Colonic mucosa (tissue), 4 donors: ENCODE results near the gene RALGPS1. TPM values are rescaled to one million over a fixed set of nuclear protein-coding genes. Genes with fewer than 3 reads are reported as not detected.

ENCODE experiments used
- DNase-seq: peaks from one replicate; pipeline ENCODE4 v3.0.0-alpha.2; 2020
- H3K27ac ChIP-seq: fragments of 200-600 bp; one replicate; pipeline ENCODE4 v1.8.0; 2021
- H3K27me3 ChIP-seq: fragments of 200-600 bp; one replicate; pipeline ENCODE4 v1.8.0; 2021
- H3K36me3 ChIP-seq: fragments of 200-600 bp; one replicate; pipeline ENCODE4 v1.8.0; 2021
- H3K4me1 ChIP-seq: fragments of 200-600 bp; one replicate; pipeline ENCODE4 v1.8.0; 2021; ENCODE audit warnings: mild to moderate bottlenecking
- H3K4me3 ChIP-seq: fragments of 200-600 bp; one replicate; pipeline ENCODE4 v1.8.0; 2021
- H3K9ac ChIP-seq, 2 donors: one replicate each; pipeline ENCODE4 v1.7.0; 2013; ENCODE audit warnings: control low read depth in 2 of 2, low read depth in 2 of 2, low read length in 2 of 2
- H3K9me3 ChIP-seq: fragments of 200-600 bp; one replicate; pipeline ENCODE4 v1.8.0; 2021
- intact Hi-C: fragments of 100-400 bp; cut with DNase I; formaldehyde crosslinking; loops from one replicate; pipeline ENCODE4 v1.14.1; 2022
- total RNA-seq, 2 donors: library from RNA; stranded (reverse); fragmentation: NEBNext Ultra II Directional in 1 of 2; extraction: Animal tissue kit (Norgen Biotek cat#: 25700) in 1 of 2; gene quantifications; one replicate each; pipeline ENCODE4 v1.2.1, GENCODE V29; 2021
- TF ChIP-seq, protein P1 (sequence below): fragments of 200-600 bp; IDR thresholded peaks from one replicate; pipeline ENCODE4 v1.8.0; 2022; ENCODE audit warnings: antibody characterized with exemption, mild to moderate bottlenecking
- donor health status: healthy.
- donor health status: DM: no; HTN: no; CAD: no.
- donor health status: DM: no; HTN: no; CAD: no.

Gene RALGPS1
- total RNA-seq, 2 donors from 2014 or later, result 22.6 to 27.2 TPM

DNA sequence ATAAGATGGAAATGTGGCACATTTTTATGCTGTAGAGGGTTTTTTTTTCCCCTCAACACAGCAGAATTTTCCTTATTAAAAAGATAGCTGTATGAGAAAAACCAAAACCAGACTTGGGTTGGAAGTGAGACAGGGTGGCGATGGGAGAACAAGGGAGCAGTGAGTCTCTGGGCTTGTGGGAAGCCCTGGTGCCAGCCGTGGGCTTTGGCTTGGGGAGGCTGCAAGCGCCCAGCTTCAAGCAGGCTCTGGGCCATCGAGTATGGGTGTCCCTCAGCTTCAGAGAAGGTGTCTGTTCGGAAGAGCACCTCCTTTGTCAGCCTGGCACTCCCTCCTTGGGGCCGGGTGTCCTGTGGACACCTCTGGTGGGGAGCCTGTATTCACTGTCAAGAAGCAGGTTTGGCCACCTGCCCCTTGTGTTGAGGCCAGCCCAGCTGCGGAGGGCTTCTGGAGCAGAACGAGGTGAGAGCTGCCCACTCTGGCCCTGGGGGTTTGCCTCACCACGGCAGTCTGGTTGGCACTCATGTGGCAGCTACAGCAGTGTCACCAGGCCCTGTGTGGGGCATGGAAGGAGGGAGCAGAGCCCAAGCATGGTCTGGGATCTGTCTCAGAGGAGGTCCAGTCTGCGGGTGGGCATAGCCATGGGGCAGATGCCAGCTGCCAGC, 245.5 kb downstream of the RALGPS1 start:
- peak; percentile 9 for DNase-seq
- TF ChIP-seq, protein P1, sequence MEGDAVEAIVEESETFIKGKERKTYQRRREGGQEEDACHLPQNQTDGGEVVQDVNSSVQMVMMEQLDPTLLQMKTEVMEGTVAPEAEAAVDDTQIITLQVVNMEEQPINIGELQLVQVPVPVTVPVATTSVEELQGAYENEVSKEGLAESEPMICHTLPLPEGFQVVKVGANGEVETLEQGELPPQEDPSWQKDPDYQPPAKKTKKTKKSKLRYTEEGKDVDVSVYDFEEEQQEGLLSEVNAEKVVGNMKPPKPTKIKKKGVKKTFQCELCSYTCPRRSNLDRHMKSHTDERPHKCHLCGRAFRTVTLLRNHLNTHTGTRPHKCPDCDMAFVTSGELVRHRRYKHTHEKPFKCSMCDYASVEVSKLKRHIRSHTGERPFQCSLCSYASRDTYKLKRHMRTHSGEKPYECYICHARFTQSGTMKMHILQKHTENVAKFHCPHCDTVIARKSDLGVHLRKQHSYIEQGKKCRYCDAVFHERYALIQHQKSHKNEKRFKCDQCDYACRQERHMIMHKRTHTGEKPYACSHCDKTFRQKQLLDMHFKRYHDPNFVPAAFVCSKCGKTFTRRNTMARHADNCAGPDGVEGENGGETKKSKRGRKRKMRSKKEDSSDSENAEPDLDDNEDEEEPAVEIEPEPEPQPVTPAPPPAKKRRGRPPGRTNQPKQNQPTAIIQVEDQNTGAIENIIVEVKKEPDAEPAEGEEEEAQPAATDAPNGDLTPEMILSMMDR, result no peak
- Histone ChIP-seq H3K4me3 (no peak overlapping the region), H3K4me1 (no peaks in the 10 kb centered on the region), H3K9ac (no peak overlapping the region), H3K27me3 (no peaks in the 10 kb centered on the region), H3K9me3 (no peaks in the 10 kb centered on the region), H3K36me3 (no peaks in the 10 kb centered on the region), H3K27ac (no peak overlapping the region)
- intact Hi-C loops, result no loop called here

DNA sequence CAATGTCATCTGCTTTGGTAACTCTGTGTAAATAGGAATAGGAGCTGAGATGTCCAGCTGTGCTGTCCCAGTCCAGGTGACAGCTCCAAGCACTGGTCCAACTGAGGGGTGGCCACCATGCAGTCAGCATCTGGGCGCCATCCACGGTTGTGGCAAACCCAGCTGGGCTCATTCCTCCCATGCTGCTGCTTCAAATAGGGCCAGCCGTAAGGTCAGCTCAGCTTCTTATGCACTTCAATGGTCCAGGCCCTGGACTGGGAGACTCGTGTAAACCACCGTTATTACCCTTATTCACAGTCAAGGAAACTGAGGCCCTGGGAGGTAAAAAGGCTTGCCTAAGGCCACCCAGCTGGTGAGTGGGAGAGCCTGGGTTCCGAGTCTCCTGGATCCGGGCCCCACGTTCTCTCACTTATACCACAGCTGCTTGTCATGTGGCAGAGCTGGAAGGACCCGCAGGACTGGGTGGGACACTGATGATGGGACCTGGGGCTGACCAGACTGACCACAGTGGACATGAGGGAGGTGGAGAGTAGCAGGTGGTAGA, 246.6 kb downstream of the RALGPS1 start:
- no peaks in the 10 kb centered on the region for H3K27me3 ChIP-seq
- no peaks in the 10 kb centered on the region for H3K4me1 ChIP-seq
- no peaks in the 10 kb centered on the region for H3K9me3 ChIP-seq
- DNase-seq, result no peak
- TF ChIP-seq, protein P1, result no peak
- no peak overlapping the region for H3K27ac ChIP-seq
- no peak overlapping the region for H3K4me3 ChIP-seq
- H3K36me3 ChIP-seq, result no peaks in the 10 kb centered on the region
- intact Hi-C loops, result no loop called here
- H3K9ac ChIP-seq, result no peak overlapping the region

DNA sequence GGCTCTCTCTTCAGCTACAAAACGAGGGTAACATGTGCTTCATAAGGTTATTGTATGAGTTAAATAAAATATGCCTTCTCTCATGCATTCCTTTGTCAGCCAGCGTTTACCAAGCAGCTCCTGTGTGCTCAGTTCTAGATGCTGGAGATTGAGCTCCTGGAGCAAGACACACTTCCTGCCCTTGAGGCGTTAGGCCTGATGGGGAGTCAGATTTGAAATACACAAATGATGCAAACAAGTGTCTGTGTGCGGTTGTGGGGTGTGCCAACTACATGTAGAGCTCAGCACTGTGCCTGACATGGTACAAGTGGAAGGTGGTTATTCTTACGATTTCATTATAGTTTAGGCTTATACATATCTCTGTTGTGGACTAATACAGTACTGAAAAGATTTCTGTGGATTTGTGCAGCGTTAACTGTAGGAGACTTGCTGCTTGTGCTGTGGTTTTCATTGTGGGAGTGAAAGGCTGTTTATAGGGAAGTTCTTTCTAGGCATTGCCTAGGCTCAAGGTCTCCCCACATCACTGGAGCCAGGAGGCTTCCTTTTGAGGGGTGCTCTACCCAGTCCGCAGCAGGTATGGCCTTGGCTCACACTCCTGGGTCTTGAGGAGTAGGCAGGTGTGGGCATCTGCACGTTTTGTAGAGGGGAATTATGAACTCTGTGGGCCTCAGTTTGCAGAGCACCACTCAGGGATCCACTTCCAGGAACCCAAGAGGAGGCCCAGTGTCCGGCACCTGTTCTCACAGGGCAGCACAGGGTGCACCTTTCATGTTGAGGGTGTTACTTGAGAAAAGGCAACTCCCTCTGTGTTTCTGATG, 247.7 kb downstream of the RALGPS1 start:
- DNase-seq, result no peak
- TF ChIP-seq, protein P1, result no peak
- Histone ChIP-seq H3K9ac (no peak overlapping the region), H3K4me1 (no peaks in the 10 kb centered on the region), H3K27ac (no peak overlapping the region), H3K9me3 (no peaks in the 10 kb centered on the region), H3K36me3 (no peaks in the 10 kb centered on the region), H3K27me3 (no peaks in the 10 kb centered on the region), H3K4me3 (no peak overlapping the region)
- intact Hi-C loops, result no loop called here

DNA sequence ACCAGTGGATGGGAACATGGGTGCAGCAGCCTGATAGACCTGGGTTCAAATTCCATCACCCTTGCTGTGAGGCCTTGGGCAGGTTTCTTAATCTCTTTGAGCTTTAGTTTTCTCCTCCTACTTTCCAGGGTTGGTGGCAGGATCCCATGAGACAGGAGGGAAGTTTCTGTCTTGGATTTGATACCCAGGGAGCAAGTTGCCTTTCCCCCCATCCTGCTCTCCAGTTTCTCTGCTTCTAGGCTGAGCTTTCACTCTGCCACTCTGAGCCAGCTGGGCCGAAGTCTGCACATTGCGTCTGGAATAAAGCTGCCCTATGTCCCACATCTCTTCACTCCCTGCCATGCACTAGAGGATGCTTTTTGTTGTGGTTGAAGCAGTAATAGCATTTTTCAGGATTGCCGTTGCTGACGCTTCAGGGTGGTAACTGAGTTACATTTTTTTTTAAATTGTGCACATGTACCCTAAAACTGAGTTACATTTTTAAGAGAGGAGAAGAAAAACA, 248.3 kb downstream of the RALGPS1 start:
- H3K27me3 ChIP-seq, result no peaks in the 10 kb centered on the region
- H3K4me1 ChIP-seq, result no peaks in the 10 kb centered on the region
- no peaks in the 10 kb centered on the region for H3K9me3 ChIP-seq
- intact Hi-C loops, result no loop called here
- TF ChIP-seq, protein P1, result no peak
- no peak overlapping the region for H3K4me3 ChIP-seq
- H3K9ac ChIP-seq, result no peak overlapping the region
- DNase-seq, result peak; percentile 9
- H3K36me3 ChIP-seq, result no peaks in the 10 kb centered on the region
- no peak overlapping the region for H3K27ac ChIP-seq

DNA sequence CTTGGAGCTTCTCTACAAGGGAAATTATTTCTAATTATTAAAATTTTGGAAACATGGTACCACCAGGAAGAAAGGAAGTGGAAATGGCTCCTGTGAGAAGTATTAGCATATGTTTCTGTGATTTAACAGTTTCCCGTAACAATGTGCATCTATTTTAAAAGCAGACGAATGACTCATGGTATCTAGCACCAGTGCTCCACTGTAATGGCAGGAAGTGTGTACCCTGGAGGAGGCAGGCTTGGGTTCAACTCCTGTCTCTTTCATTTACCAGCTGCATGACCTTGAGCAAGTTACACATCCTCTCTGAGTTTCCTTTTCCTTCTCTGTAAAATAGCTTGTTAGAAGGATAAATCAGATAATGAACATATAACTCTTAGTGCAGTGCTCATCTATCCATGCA, 248.8 kb downstream of the RALGPS1 start:
- no peaks in the 10 kb centered on the region for H3K36me3 ChIP-seq
- no peaks in the 10 kb centered on the region for H3K9me3 ChIP-seq
- H3K4me1 ChIP-seq, result no peaks in the 10 kb centered on the region
- intact Hi-C loops, result no loop called here
- H3K4me3 ChIP-seq, result no peak overlapping the region
- H3K27ac ChIP-seq, result no peak overlapping the region
- no peaks in the 10 kb centered on the region for H3K27me3 ChIP-seq
- no peak for DNase-seq
- H3K9ac ChIP-seq, result no peak overlapping the region
- TF ChIP-seq, protein P1, result no peak
